SK-N-SH (cell line): ENCODE results near the gene EPYC.

ENCODE experiments used
- CTCF ChIP-seq: fragments of 200-600 bp; sonication (generic); IDR thresholded peaks from 2 replicates; pipeline ENCODE4 v1.6.1; 2017; ENCODE audit warnings: antibody characterized with exemption, mild to moderate bottlenecking, moderate library complexity
- ELF1 ChIP-seq: IDR thresholded peaks from 2 replicates; pipeline ENCODE4 v1.4.0; 2012
- EP300 ChIP-seq, 2 experiments: IDR thresholded peaks; 2 replicates each; pipeline versions ENCODE4 v1.4.0 to v1.6.1; 2012; ENCODE audit warnings: borderline replicate concordance in 1 of 2, low read depth in 1 of 2, low read length in 1 of 2
- POLR2AphosphoS5 ChIP-seq: IDR thresholded peaks from 2 replicates; pipeline ENCODE4 v1.6.1; 2012; ENCODE audit warnings: low read depth, low read length
- USF2 ChIP-seq: fragments of 150-350 bp; IDR thresholded peaks from 2 replicates; pipeline ENCODE4 v1.6.1; 2017; ENCODE audit warnings: antibody characterized with exemption, low read length, low read depth, borderline replicate concordance
- ZBTB33 ChIP-seq: IDR thresholded peaks from 2 replicates; pipeline ENCODE4 v1.4.0; 2012; ENCODE audit warnings: low read depth, borderline replicate concordance

GRCh38 chr12:90939382-90939781 is 65.4 kb downstream of the EPYC start:
- TF ChIP-seq CTCF (no peak), ELF1 (no peak), POLR2AphosphoS5 (no peak), EP300 (IDR thresholded peaks at IDR 0.05; ENCODE audit: borderline replicate concordance in 1 of 2, low read depth in 1 of 2, low read length in 1 of 2) (no peak), ZBTB33 (no peak), USF2 (no peak)
